ENCODE results near the gene ACER1. TPM values are rescaled to one million over a fixed set of nuclear protein-coding genes. Genes with fewer than 3 reads are reported as not detected.

ACER1 gene
- total RNA-seq, 1 donor from 2014 or later, result not detected

GRCh38 chr19:6279931-6280591 lies 53.4 kb downstream of the ACER1 start, which contains the start of gene MLLT1:
Gene MLLT1 (minus strand): TSS chr19:6279975. CDS start chr19:6279784, 191 bp downstream.
- H3K9me3 Mint-ChIP-seq, result peaks cover 5% of the 10 kb centered on the region
- H3K27me3 Mint-ChIP-seq (ENCODE audit: low read depth), result no peaks in the 10 kb centered on the region
- peaks cover 39% of the 10 kb centered on the region for H3K4me1 Mint-ChIP-seq
- peak; percentile 97 for DNase-seq (ENCODE audit: low spot score in 2 of 2, unreplicated experiment in 2 of 2)
- H3K4me3 Mint-ChIP-seq, result peak within 1 kb of the TSS; percentile 91
- peak; percentile 74 for TF ChIP-seq CTCF (IDR thresholded peaks at IDR 0.05; ENCODE audit: unreplicated experiment)
- H3K36me3 Mint-ChIP-seq, result no peaks in the 10 kb centered on the region
- peak within 1 kb of the TSS; percentile 94 for H3K27ac Mint-ChIP-seq

GRCh38 chr19:6279620-6279930 lies 53.8 kb downstream of the ACER1 start:
- H3K9me3 Mint-ChIP-seq, result peaks cover 5% of the 10 kb centered on the region
- no peak overlapping the region for H3K27ac Mint-ChIP-seq
- H3K36me3 Mint-ChIP-seq, result no peaks in the 10 kb centered on the region
- no peak for DNase-seq (ENCODE audit: low spot score in 2 of 2, unreplicated experiment in 2 of 2)
- no peak for TF ChIP-seq CTCF (IDR thresholded peaks at IDR 0.05; ENCODE audit: unreplicated experiment)
- peak overlapping the region; percentile 46 for H3K4me3 Mint-ChIP-seq
- no peaks in the 10 kb centered on the region for H3K27me3 Mint-ChIP-seq (ENCODE audit: low read depth)
- peaks cover 43% of the 10 kb centered on the region for H3K4me1 Mint-ChIP-seq

- H3K4me3 Mint-ChIP-seq, result peak overlapping the region; percentile 91
- peaks cover 49% of the 10 kb centered on the region for H3K4me1 Mint-ChIP-seq
- peaks cover 5% of the 10 kb centered on the region for H3K9me3 Mint-ChIP-seq
- no peak for TF ChIP-seq CTCF (IDR thresholded peaks at IDR 0.05; ENCODE audit: unreplicated experiment)
- peak overlapping the region; percentile 94 for H3K27ac Mint-ChIP-seq
- no peaks in the 10 kb centered on the region for H3K36me3 Mint-ChIP-seq
- no peak for DNase-seq (ENCODE audit: low spot score in 2 of 2, unreplicated experiment in 2 of 2)
- H3K27me3 Mint-ChIP-seq (ENCODE audit: low read depth), result no peaks in the 10 kb centered on the region
These were observed 54.4 kb downstream of the ACER1 start for GRCh38 chr19:6278740-6279619.

GRCh38 chr19:6278051-6278450 lies 55.4 kb downstream of the ACER1 start:
- Mint-ChIP-seq H3K4me1 (peaks cover 58% of the 10 kb centered on the region), H3K4me3 (peak overlapping the region; percentile 91), H3K36me3 (no peaks in the 10 kb centered on the region), H3K27ac (peak overlapping the region; percentile 74), H3K27me3 (ENCODE audit: low read depth) (no peaks in the 10 kb centered on the region), H3K9me3 (peaks cover 5% of the 10 kb centered on the region)
- DNase-seq (ENCODE audit: low spot score in 2 of 2, unreplicated experiment in 2 of 2), result no peak
- TF ChIP-seq CTCF (IDR thresholded peaks at IDR 0.05; ENCODE audit: unreplicated experiment), result no peak

- no peak for DNase-seq (ENCODE audit: low spot score in 2 of 2, unreplicated experiment in 2 of 2)
- H3K27me3 Mint-ChIP-seq (ENCODE audit: low read depth), result no peaks in the 10 kb centered on the region
- peaks cover 74% of the 10 kb centered on the region for H3K4me1 Mint-ChIP-seq
- peak overlapping the region; percentile 74 for H3K27ac Mint-ChIP-seq
- no peak for TF ChIP-seq CTCF (IDR thresholded peaks at IDR 0.05; ENCODE audit: unreplicated experiment)
- no peaks in the 10 kb centered on the region for H3K9me3 Mint-ChIP-seq
- no peaks in the 10 kb centered on the region for H3K36me3 Mint-ChIP-seq
- H3K4me3 Mint-ChIP-seq, result peak overlapping the region; percentile 91
These were observed 57.0 kb downstream of the ACER1 start for GRCh38 chr19:6276447-6276846.

Measured in mesothelial cell of epicardium (in vitro differentiated cells).